HepG2 (cell line): ENCODE data around the gene COG8. TPM values are rescaled to one million over a fixed set of nuclear protein-coding genes. Genes with fewer than 3 reads are reported as not detected.

Source experiments
- ATAC-seq: fragments of 200-7000 bp; cut with Tn5 transposase; 3 replicates; pipeline ENCODE4 v1.9.1; 2020; ENCODE audit warnings: mild to moderate bottlenecking, moderate library complexity
- BruUV-seq: library from RNA; stranded (reverse); fragments of 400-500 nt; replicated peaks from 2 replicates; lab custom pipeline; 2021; lab: Mats Ljungman, UMichigan
- CTCF ChIA-PET: fragments of 300-600 bp; formaldehyde crosslinking; extraction: SDS; loops from one replicate; lab custom pipeline; 2021; ENCODE audit warnings: low total read pairs, inconsistent platforms, low intra/inter-chr PET ratio; lab: Yijun Ruan, JAX
- POLR2A ChIA-PET: fragments of 350-600 bp; sonication (Branson Sonifier 250); formaldehyde crosslinking; loops from one replicate; lab custom pipeline; 2020; ENCODE audit warnings: antibody characterized with exemption, inconsistent platforms; lab: Yijun Ruan, JAX
- DNase-seq: peaks from one replicate; pipeline ENCODE4 v3.0.0-alpha.2; 2015; ENCODE audit warnings: low spot score
- FAIRE-seq: peaks from 3 replicates; lab custom pipeline; 2011; peaks lifted over from hg19 to GRCh38; lab: Jason Lieb, UNC
- H2AFZ ChIP-seq: one replicate; pipeline ENCODE4 v1.6.1; 2011; ENCODE audit warnings: low read length, inconsistent platforms
- H3K27ac ChIP-seq: fragments of 300-600 bp; 3 replicates; pipeline ENCODE4 v1.8.0; 2011; ENCODE audit warnings: mixed run types, mild to moderate bottlenecking, mixed read lengths, low read length, inconsistent platforms; ENCODE audit not compliant: insufficient read depth; ENCODE audit errors: extremely low read length
- H3K27me3 ChIP-seq, 2 experiments: fragments of 200-600 bp in 1 of 2; 2 replicates in 1 of 2; 3 replicates in 1 of 2; pipeline versions ENCODE4 v1.6.0 to v1.8.0; 2011; ENCODE audit warnings: low read length in 2 of 2, mild to moderate bottlenecking in 2 of 2, moderate library complexity in 2 of 2, inconsistent platforms in 1 of 2; ENCODE audit not compliant: insufficient read depth in 2 of 2, control insufficient read depth in 1 of 2
- H3K36me3 ChIP-seq, 2 experiments: fragments of 200-600 bp in 1 of 2; replicated peaks in 1 of 2; 2 replicates in 1 of 2; 3 replicates in 1 of 2; pipeline versions ENCODE4 v1.5.1 to v1.8.0; 2011; ENCODE audit warnings: low read length in 2 of 2, inconsistent platforms in 1 of 2; ENCODE audit not compliant: insufficient read depth in 2 of 2, control insufficient read depth in 1 of 2
- H3K4me1 ChIP-seq: 2 replicates; pipeline ENCODE4 v1.5.1; 2012; ENCODE audit warnings: low read length, inconsistent platforms; ENCODE audit not compliant: insufficient read depth
- H3K4me2 ChIP-seq: 2 replicates; pipeline ENCODE4 v1.6.0; 2011; ENCODE audit warnings: low read depth, low read length, inconsistent platforms
- H3K4me3 ChIP-seq, 3 experiments: fragments of 200-600 bp in 1 of 3; sonication (generic), shearing (Covaris generic) in 1 of 3; replicated peaks in 1 of 3; 2 replicates each; pipeline ENCODE4 v1.5.1; 2011 to 2016; ENCODE audit warnings: low read length in 3 of 3, inconsistent platforms in 2 of 3, low read depth in 2 of 3, mild to moderate bottlenecking in 2 of 3, control low read depth in 1 of 3, mixed read lengths in 1 of 3; ENCODE audit not compliant: insufficient read depth in 1 of 3
- H3K79me2 ChIP-seq: one replicate; pipeline ENCODE4 v1.6.1; 2011; ENCODE audit warnings: low read length, inconsistent platforms; ENCODE audit not compliant: insufficient read depth
- H3K9ac ChIP-seq: 2 replicates; pipeline ENCODE4 v1.6.0; 2011; ENCODE audit warnings: mild to moderate bottlenecking, low read depth, low read length, inconsistent platforms; ENCODE audit not compliant: insufficient read depth
- H3K9me3 ChIP-seq: 2 replicates; pipeline ENCODE4 v1.5.1; 2012; ENCODE audit warnings: mild to moderate bottlenecking, low read length
- H4K20me1 ChIP-seq: 2 replicates; pipeline ENCODE4 v1.6.0; 2011; ENCODE audit warnings: inconsistent platforms, mild to moderate bottlenecking, low read length, moderate library complexity; ENCODE audit not compliant: insufficient read depth
- CAMTA2 ChIP-seq: sonication (generic); formaldehyde crosslinking; IDR thresholded peaks from 2 replicates; pipeline ENCODE4 v1.4.0; 2020; ENCODE audit warnings: mild to moderate bottlenecking, missing genetic modification reagents, borderline replicate concordance
- CENPBD1 ChIP-seq: sonication (generic); formaldehyde crosslinking; IDR thresholded peaks from 2 replicates; pipeline ENCODE4 v1.8.0; 2022; ENCODE audit warnings: missing genetic modification reagents, low read depth, mild to moderate bottlenecking, borderline replicate concordance
- FOXA3 ChIP-seq: IDR thresholded peaks from 2 replicates; pipeline ENCODE4 v1.6.1; 2016; ENCODE audit warnings: missing genetic modification reagents, missing compliant biosample characterization
- FOXM1 ChIP-seq: sonication (generic); formaldehyde crosslinking; IDR thresholded peaks from 2 replicates; pipeline ENCODE4 v1.5.0; 2020; ENCODE audit warnings: missing genetic modification reagents
- HNRNPUL1 ChIP-seq: fragments of 200-400 bp; formaldehyde crosslinking; IDR thresholded peaks from 2 replicates; pipeline ENCODE4 v1.6.1; 2017; ENCODE audit warnings: low read depth, mild to moderate bottlenecking, low read length, moderate library complexity
- HOXD1 ChIP-seq: sonication (generic); formaldehyde crosslinking; IDR thresholded peaks from 2 replicates; pipeline ENCODE4 v1.5.0; 2020; ENCODE audit warnings: missing genetic modification reagents
- ISL2 ChIP-seq: sonication (generic); formaldehyde crosslinking; IDR thresholded peaks from 2 replicates; pipeline ENCODE4 v1.5.0; 2020; ENCODE audit warnings: missing genetic modification reagents
- MEIS1 ChIP-seq: sonication (generic); formaldehyde crosslinking; IDR thresholded peaks from 2 replicates; pipeline ENCODE4 v1.9.0; 2021; ENCODE audit warnings: mild to moderate bottlenecking, missing genetic modification reagents, moderate library complexity, borderline replicate concordance
- PATZ1 ChIP-seq: sonication (generic); formaldehyde crosslinking; IDR thresholded peaks from 2 replicates; pipeline ENCODE4 v1.4.0; 2020; ENCODE audit warnings: missing genetic modification reagents
- POLR2AphosphoS5 ChIP-seq: IDR thresholded peaks from 2 replicates; pipeline ENCODE4 v1.6.1; 2012; ENCODE audit warnings: low read depth, low read length
- SNAPC2 ChIP-seq: sonication (generic); formaldehyde crosslinking; IDR thresholded peaks from 2 replicates; pipeline ENCODE4 v1.8.1; 2022; ENCODE audit warnings: mild to moderate bottlenecking, missing genetic modification reagents
- TAF15 ChIP-seq: fragments of 200-400 bp; formaldehyde crosslinking; IDR thresholded peaks from one replicate; pipeline ENCODE4 v1.6.1; 2018; ENCODE audit warnings: mild to moderate bottlenecking, low read depth, low read length; ENCODE audit not compliant: poor library complexity, severe bottlenecking
- TFAP4 ChIP-seq: sonication (generic); IDR thresholded peaks from 2 replicates; pipeline ENCODE4 v1.6.1; 2016; ENCODE audit warnings: low read depth, borderline replicate concordance
- TGIF2 ChIP-seq: IDR thresholded peaks from 2 replicates; pipeline ENCODE4 v1.6.1; 2016; ENCODE audit warnings: control low read depth, missing compliant biosample characterization
- ZBTB4 ChIP-seq: sonication (generic); formaldehyde crosslinking; IDR thresholded peaks from 2 replicates; pipeline ENCODE4 v1.4.0; 2020; ENCODE audit warnings: missing genetic modification reagents, mild to moderate bottlenecking, borderline replicate concordance
- ZNF484 ChIP-seq: sonication (generic); formaldehyde crosslinking; IDR thresholded peaks from 2 replicates; pipeline ENCODE4 v1.5.1; 2020; ENCODE audit warnings: mild to moderate bottlenecking, low read depth, missing genetic modification reagents, borderline replicate concordance
- ZNF652 ChIP-seq: IDR thresholded peaks from 2 replicates; pipeline ENCODE4 v1.6.1; 2016; ENCODE audit warnings: low read depth, borderline replicate concordance
- ZNF784 ChIP-seq: sonication (generic); formaldehyde crosslinking; IDR thresholded peaks from 2 replicates; pipeline ENCODE4 v1.5.1; 2020; ENCODE audit warnings: missing genetic modification reagents, mild to moderate bottlenecking, borderline replicate concordance
- ZNF850 ChIP-seq: sonication (generic); formaldehyde crosslinking; conservative IDR thresholded peaks from 2 replicates; pipeline ENCODE4 v1.9.0; 2021; ENCODE audit warnings: mild to moderate bottlenecking, missing genetic modification reagents
- WGBS: methylation state at CpG from one replicate; pipeline ENCODE4 v1.1.6; 2017; ENCODE audit warnings: low lambda C conversion rate; 5-methylcytosine and 5-hydroxymethylcytosine counted together
- in situ Hi-C: cut with HindIII; loops from 2 replicates; pipeline ENCODE4 v1.10.0; 2017; ENCODE audit warnings: low pct_unique_long_range_greater_than_20kb; ENCODE audit not compliant: extremely low pct_ligation_motif_present
- intact Hi-C: fragments of 100-400 bp; cut with micrococcal nuclease; formaldehyde crosslinking; loops from one replicate; pipeline ENCODE4 v1.10.0; 2022; ENCODE audit not compliant: unreplicated experiment
- polyA plus RNA-seq, 8 experiments: library from polyadenylated mRNA; depleted of rRNA in 3 of 8; stranded (reverse) in 7 of 8; unstranded in 1 of 8; fragments of >200 nt; fragmentation: Illumina TruSeq in 4 of 8; extraction: Trizol in 4 of 8; gene quantifications; 2 replicates each; pipeline versions ENCODE4 v1.2.1 to v1.2.3, GENCODE V29; 2011 to 2016; ENCODE audit warnings: low read depth in 4 of 8, missing spikeins in 1 of 8, mixed read lengths in 1 of 8; ENCODE audit not compliant: insufficient read depth in 1 of 8
- total RNA-seq, 5 experiments: library from RNA; depleted of rRNA; stranded (reverse); fragments of >200 nt; fragmentation: Illumina TruSeq; extraction: Trizol; gene quantifications; 2 replicates each; pipeline ENCODE4 v1.2.3, GENCODE V29; 2016; ENCODE audit warnings: low read depth in 1 of 5

COG8 gene
- total and polyA plus RNA-seq, 2 of the 13 experiments (the other 11 are each of a cell fraction or from before 2014, with no cell fraction given) = 45.5 to 52.1 TPM

GRCh38 chr16:69378760-69379159 is 39.4 kb upstream of the COG8 start:
- Histone ChIP-seq H3K4me2 (no peak overlapping the region), H2AFZ (no peak overlapping the region), H3K9me3 (no peaks in the 10 kb centered on the region), H3K27ac (peak overlapping the region; percentile 52), H3K36me3 (peaks cover 10 to 45% of the 10 kb centered on the region in 2 experiments), H3K79me2 (peaks cover 28% of the 10 kb centered on the region), H3K4me3 (no peak overlapping the region), H3K4me1 (peaks cover 66% of the 10 kb centered on the region), H3K9ac (no peak overlapping the region), H3K27me3 (no peaks in the 10 kb centered on the region; a peak in 1 of 5 replicates), H4K20me1 (no peaks in the 10 kb centered on the region)
- ATAC-seq (no peak), DNase-seq (no peak), FAIRE-seq (no peak)
- intact Hi-C loops = no loop called here
- CTCF ChIA-PET = no interaction called here
- POLR2A ChIA-PET = interaction anchor here (0.6 to 2.4 kb wide), 5 partner anchors 8 to 50 kb away, joined by 3 to 14 read pairs (median 5); no protein-coding TSS in a partner anchor
- no TSS peak for BruUV-seq
- in situ Hi-C loops = no loop called here
- WGBS = 98% methylated on average over 1 of the region's 1 CpG
- TF ChIP-seq TGIF2 (CRISPR knock-in tag) (no peak), ZBTB4 (CRISPR knock-in tag) (no peak), ISL2 (no peak), ZNF850 (no peak), MEIS1 (CRISPR knock-in tag) (no peak), PATZ1 (CRISPR knock-in tag) (no peak), ZNF484 (CRISPR knock-in tag) (no peak), CAMTA2 (CRISPR knock-in tag) (no peak), HNRNPUL1 (no peak), HOXD1 (no peak), CENPBD1 (CRISPR knock-in tag) (no peak), TAF15 (no peak), FOXA3 (CRISPR knock-in tag) (no peak), FOXM1 (CRISPR knock-in tag) (no peak), SNAPC2 (CRISPR knock-in tag) (no peak), ZNF652 (CRISPR knock-in tag) (no peak), POLR2AphosphoS5 (no peak), TFAP4 (no peak), ZNF784 (CRISPR knock-in tag) (no peak)
